NCI-H1436 (cell line): Measurements from ENCODE around the gene AMDHD2.
"Not testable (repeated sequence)": the region's sequence is repeated elsewhere in the genome, so short reads cannot be mapped to it uniquely, and the experiment has no call there.

Experiments used
- DNase-seq: peaks from one replicate; lab custom pipeline; 2025; lab: John Stamatoyannopoulos, UW

The AMDHD2 gene

DNA sequence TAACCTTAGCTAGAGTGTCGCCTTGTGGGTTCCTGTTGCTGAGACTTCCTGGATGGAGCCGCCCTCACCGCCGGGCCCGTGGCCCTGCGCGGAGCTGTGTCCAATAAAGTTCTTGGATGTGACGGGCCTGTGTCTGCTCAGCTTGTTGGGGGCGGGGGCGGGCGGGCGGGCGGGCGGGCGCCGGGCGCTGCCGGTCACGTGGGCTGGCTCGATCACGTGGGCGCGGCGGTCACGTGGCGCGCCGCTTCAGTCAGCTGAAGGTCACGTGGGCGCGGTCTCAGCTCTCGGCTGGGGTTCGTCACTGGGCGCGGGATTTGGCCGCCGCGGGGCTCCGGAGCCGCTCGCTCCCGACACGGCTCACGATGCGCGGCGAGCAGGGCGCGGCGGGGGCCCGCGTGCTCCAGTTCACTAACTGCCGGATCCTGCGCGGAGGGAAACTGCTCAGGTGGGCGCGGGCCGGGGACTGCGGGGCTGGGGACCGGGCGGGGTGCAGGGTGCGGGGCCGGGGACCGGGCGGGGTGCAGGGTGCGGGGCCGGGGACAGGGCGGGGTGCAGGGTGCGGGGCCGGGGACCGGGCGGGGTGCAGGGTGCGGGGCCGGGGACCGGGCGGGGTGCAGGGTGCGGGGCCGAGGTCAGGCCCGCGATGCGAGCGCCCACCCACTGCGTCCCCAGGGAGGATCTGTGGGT is at the start of gene AMDHD2:
Gene AMDHD2, plus strand, starts transcription at position 275 of the 687 bp plus-strand sequence. Its CDS starts 88 bp downstream, at position 363.
- peak; percentile 88 for DNase-seq

- DNase-seq = peak; percentile 42
These were observed 49.6 kb upstream of the AMDHD2 start for GRCh38 chr16:2470603-2471015.

DNA sequence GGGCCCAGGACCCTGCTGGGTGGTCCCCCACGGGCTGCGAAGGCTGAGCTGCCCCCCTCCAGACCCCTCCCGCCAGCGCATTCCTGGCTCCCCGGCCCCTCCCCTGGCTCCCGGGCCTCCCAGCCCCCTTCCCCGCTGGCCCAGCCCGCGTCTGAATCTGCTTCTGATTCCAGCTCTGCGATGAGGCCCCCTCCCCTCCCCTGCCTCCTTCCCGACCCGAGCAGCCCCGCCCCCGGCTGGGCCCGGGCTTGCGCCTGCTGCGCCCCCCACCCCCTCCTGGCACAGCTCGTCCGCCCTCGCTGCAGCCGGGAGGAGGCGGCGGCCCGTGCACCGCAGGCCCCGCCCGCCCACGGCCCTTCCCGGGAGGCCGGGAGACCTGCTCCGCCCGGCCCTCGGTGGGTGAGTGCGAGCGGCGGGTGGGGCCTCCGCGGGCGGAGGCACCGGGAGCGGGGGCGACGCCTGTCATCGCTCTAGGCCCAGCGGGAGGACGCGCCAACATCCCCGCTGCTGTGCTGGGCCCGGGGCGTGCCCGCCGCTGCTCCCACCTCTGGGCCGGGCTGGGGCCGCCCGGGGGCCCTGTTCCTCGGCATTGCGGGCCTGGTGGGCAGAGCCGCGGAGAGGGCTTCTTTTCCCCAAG is 49.0 kb upstream of the AMDHD2 start, which contains the start of gene NTN3:
Gene NTN3, plus strand, starts transcription at position 282 of the 637 bp plus-strand sequence. CDS start 405 bp downstream, outside the sequence.
- DNase-seq = peak; percentile 66

DNA sequence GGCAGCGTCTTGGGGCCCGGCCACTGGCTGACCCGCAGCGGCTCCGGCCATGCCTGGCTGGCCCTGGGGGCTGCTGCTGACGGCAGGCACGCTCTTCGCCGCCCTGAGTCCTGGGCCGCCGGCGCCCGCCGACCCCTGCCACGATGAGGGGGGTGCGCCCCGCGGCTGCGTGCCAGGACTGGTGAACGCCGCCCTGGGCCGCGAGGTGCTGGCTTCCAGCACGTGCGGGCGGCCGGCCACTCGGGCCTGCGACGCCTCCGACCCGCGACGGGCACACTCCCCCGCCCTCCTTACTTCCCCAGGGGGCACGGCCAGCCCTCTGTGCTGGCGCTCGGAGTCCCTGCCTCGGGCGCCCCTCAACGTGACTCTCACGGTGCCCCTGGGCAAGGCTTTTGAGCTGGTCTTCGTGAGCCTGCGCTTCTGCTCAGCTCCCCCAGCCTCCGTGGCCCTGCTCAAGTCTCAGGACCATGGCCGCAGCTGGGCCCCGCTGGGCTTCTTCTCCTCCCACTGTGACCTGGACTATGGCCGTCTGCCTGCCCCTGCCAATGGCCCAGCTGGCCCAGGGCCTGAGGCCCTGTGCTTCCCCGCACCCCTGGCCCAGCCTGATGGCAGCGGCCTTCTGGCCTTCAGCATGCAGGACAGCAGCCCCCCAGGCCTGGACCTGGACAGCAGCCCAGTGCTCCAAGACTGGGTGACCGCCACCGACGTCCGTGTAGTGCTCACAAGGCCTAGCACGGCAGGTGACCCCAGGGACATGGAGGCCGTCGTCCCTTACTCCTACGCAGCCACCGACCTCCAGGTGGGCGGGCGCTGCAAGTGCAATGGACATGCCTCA is 48.3 kb upstream of the AMDHD2 start:
- no peak for DNase-seq

- no peak for DNase-seq
These were observed 47.7 kb upstream of the AMDHD2 start for GRCh38 chr16:2472488-2472864.

DNA sequence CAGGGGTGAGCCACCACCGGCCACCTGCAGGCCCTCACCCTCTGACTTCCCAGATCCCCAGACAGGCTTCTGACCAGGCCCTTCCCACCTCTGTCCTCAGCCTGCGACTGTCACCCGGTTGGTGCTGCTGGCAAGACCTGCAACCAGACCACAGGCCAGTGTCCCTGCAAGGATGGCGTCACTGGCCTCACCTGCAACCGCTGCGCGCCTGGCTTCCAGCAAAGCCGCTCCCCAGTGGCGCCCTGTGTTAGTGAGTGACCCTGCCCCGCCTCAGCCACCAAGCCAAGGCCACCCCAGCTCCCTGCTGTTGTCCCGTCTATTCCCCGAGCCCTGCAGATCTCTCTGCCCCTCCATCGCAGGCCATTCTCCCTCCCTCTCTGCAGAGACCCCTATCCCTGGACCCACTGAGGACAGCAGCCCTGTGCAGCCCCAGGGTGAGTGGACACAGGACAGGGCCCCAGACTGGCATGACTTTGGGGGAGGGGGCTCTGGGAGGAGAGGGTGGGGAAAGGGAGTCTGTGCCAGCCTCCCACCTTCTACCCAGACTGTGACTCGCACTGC is 47.2 kb upstream of the AMDHD2 start:
- DNase-seq = no peak

DNA sequence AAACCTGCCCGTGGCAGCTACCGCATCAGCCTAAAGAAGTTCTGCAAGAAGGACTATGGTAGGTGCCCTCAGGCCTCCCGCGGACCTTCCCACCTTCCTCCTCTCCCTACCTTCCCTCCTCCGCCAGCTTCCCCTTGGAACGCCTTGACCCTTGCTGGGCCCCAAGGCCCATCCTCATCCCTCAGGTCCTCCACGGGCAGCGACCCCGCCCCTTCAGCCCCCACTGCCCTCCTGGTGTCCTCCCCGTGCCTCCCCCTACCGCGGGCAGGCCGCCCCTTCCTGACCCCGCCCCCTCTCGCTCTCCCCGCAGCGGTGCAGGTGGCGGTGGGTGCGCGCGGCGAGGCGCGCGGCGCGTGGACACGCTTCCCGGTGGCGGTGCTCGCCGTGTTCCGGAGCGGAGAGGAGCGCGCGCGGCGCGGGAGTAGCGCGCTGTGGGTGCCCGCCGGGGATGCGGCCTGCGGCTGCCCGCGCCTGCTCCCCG is 46.7 kb upstream of the AMDHD2 start:
- DNase-seq = no peak

DNA sequence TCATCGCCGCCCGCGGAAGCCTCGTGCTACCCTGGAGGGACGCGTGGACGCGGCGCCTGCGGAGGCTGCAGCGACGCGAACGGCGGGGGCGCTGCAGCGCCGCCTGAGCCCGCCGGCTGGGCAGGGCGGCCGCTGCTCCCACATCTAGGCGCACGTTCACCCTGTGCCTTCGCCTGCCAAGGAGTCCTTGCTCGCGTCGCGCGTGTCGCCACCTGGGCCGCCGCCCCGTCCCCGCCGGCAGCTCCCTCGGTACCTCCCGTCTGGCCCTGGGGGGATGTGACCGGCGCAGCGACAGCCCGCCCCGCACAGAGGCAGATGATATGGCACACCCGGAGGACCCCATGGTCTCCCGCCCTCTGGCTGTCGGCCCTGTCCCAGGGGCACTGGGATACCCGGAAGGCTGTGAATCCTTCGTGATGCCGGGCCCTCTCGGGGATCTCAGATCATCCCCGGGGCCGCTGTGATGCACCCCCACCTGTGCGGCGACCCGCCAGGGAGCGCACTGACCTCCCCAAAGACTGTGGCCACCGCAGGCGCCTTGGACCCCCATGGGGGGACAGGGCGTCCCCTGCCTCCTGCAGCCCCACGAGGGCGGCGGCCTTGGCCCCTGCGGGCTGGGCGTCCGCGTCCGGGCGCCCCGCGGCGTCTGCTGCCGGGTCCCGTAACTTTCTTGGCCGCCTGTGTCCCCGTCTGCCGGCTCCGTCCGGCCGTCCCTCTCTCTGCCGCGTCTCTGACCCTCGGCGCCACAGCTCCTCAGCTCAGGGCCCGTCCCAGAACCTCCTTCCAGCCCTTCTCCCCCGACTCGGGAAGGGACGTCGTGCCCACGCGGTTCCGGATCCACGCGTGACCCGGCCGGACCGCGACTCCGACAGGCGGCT is 45.9 kb upstream of the AMDHD2 start:
- no peak for DNase-seq

- peak; percentile 60 for DNase-seq
These were observed 45.2 kb upstream of the AMDHD2 start, which contains the start of gene TBC1D24 for GRCh38 chr16:2474877-2475412. Gene TBC1D24 (plus strand): TSS chr16:2475127. CDS start chr16:2496149, 21,022 bp downstream.

DNA sequence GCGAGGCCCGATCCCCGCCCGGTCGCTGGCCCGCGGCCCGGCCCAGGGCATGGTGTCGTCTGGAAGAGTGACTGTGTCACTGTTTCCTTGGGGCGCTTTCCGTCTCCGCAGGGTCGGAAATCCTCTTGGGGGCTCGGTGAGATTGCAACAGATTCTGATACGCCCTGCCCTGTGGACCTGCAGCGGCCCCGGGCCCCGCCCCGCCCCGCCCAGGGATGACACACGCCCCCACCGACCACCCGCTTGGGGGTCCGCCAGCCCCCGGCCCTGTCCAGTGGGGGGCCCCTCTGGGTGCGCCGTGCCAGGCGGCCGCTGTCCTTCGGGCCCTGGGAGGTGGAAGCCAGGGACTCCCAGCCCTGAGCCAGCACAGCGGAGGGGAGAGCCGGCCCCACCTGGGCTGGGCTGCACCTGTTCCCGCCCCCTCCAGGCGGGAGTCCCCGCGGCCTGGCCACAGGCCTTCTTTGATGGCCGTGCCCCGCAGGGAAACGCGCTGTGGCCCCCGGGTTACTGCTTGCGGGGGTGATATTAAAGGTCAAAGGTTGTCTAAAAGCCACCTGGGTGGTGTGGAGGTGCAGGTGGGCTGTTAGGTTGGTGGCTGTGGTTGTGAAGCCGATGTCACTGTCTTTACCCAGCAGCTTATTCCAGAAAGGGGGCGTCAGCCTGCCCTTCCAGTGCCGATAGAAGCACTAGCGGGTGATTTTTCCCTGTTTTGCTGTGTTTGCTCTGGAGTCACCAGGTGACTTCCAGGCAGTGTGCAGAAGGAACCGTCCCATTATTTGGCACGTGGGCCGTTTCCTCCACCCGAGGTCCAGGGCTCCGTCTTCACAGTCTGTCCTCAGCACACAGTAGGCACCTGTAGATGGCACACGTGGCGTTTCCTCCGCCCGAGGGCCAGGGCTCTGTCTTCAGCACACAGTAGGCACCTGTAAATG is 44.5 kb upstream of the AMDHD2 start:
- peak; percentile 43 for DNase-seq

DNA sequence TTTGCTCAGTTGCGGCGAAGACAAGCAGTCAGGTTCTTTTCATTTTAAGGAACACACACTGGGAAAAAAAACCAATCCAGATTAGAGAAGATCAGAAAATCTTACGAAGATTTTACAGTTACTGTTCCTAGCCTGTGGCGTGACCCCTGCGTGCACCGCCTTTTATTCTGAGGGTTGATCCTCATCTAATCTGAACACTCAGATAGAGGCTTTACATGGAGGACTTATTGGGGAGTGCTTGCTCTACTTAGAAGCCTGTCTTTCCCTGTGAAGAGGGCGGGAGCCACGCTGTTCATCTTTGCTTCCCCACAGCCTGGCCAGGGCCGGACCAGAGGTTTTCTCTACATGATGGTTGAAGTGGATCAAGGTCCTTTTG is 43.8 kb upstream of the AMDHD2 start:
- DNase-seq = no peak

DNA sequence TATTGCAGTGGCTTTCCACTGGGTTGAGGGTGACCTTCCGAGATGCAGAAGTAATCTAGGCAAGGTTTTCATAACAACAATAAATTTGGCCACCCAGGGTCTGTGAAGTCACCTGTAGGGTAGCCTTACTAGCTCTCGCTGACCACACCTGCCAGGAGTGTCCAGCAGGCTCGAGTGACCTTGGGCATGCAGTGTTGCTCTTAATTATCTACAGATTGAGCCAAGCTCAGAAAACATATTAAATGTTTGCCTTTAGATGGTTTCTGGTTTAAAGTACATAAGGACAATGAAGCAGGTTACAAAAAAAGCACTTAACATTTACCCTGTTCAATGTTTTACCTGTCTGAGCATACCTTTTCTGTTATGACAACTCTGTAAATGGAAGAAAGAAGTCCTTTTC is 43.4 kb upstream of the AMDHD2 start:
- no peak for DNase-seq

- no peak for DNase-seq
These were observed 42.8 kb upstream of the AMDHD2 start for GRCh38 chr16:2477327-2477726.

DNA sequence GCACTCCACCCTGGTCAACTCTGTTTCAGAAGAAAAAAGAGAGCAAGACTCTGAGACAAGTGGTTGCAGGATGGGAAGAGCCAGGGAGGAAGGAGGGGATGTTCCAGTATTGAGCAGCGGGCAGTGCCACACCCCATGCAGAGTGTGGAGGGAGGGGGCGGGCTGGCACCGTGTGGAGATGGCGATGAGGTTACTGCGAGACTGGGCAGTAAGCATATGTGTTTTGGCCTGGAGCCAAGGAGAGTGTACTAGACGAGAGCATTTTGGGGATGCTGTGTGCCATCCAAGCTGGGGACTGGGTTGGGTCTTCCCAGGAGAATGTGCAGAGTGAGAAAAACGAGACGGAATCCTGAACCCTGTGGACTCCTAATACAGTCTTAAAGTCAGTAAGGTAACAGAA is 41.9 kb upstream of the AMDHD2 start:
- no peak for DNase-seq

DNA sequence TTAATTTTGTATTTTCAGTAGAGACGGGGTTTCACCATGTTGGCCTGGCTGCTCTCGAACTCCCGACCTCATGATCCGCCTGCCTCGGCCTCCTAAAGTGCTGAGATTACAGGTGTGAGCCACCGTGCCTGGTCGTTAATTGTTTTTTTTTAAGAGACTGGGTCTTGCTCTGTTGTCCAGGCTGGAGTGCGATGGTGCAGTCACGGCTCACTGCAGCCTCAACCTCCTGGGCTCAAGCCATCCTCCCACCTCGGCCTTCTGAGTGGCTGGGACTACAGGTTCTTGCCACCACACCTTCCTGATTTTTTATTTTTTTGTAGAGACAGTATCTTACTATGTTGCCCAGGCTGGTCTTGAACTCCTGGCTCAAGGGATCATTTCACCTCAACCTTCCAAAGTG is 40.2 kb upstream of the AMDHD2 start:
- DNase-seq = not testable (repeated sequence)

DNA sequence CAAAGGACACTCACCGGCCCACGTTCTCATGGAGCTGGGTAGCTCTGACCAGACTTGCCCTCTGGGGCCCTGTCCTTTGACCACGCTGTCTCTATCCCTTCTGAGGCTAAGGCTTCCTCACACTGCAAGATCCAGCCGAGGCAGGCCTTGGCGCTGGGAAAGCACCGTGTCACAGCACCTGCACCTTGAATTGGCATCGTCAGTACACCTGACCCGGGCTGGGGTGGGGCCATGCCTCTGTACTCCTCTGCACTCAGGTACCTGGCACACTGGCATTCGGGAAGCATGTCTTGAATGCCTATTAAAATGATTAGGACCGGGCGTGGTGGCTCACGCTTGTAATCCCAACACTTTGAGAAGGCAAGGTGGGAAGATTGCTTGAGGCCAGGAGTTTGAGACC is 39.2 kb upstream of the AMDHD2 start:
- no peak for DNase-seq

DNA sequence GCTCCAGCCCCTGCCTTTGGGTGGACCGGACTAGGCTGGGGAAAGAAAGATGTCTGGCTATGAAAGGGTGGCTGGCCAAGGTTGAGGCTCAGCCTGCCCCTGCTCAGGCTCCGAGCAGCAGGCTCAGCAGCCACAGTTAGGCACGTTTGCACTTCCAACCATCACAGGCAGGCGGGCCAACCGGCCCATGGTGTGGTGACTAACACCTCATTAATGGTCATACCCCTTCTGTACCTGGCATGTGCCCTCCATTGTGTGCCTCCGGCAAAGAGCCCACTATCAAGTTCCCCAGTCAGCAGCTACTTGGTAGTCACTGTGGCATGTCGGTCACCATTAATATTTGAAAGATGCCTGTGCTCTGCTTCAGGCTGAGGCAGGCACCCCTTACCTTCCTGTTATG is 38.5 kb upstream of the AMDHD2 start:
- DNase-seq = no peak

- no peak for DNase-seq
These were observed 37.9 kb upstream of the AMDHD2 start for GRCh38 chr16:2482249-2482648.

GRCh38 chr16:2482708-2483534 is 37.2 kb upstream of the AMDHD2 start:
- no peak for DNase-seq
